Thoracic aorta (tissue), 2 donors: Measurements from ENCODE around the gene SH2D5. TPM values are rescaled to one million over a fixed set of nuclear protein-coding genes. Genes with fewer than 3 reads are reported as not detected.

Experiments used
- ATAC-seq: fragments of 150-250 bp; one replicate; pipeline ENCODE4 v1.8.0; 2017; ENCODE audit warnings: low read depth; ENCODE audit not compliant: insufficient number of reproducible peaks, low FRiP score
- DNase-seq: peaks from one replicate; pipeline ENCODE4 v3.0.0-alpha.2; 2020; ENCODE audit warnings: low spot score
- H3K27ac ChIP-seq, 2 donors: fragments of 200-600 bp; sonication (generic); 1 replicate in 1 of 2; 2 replicates in 1 of 2; pipeline ENCODE4 v1.5.1; 2016; ENCODE audit warnings: mild to moderate bottlenecking in 2 of 2, moderate library complexity in 2 of 2
- H3K27me3 ChIP-seq: fragments of 200-600 bp; sonication (generic); replicated peaks from 2 replicates; pipeline ENCODE4 v1.6.0; 2016; ENCODE audit warnings: mild to moderate bottlenecking; ENCODE audit not compliant: insufficient read depth
- H3K36me3 ChIP-seq: fragments of 200-600 bp; sonication (generic); one replicate; pipeline ENCODE4 v1.5.1; 2016
- H3K4me1 ChIP-seq, 2 donors: fragments of 200-600 bp; sonication (generic); 1 replicate in 1 of 2; 2 replicates in 1 of 2; pipeline versions ENCODE4 v1.5.1 to v1.6.0; 2016; ENCODE audit warnings: low read depth in 2 of 2, mild to moderate bottlenecking in 1 of 2; ENCODE audit not compliant: control insufficient read depth in 1 of 2
- H3K4me3 ChIP-seq: fragments of 200-600 bp; sonication (generic); 2 replicates; pipeline ENCODE4 v1.5.1; 2016; ENCODE audit warnings: mild to moderate bottlenecking
- H3K9me3 ChIP-seq: fragments of 200-600 bp; sonication (generic); 2 replicates; pipeline ENCODE4 v1.5.1; 2016
- CTCF ChIP-seq: fragments of 200-600 bp; sonication (generic); IDR thresholded peaks from one replicate; pipeline ENCODE4 v1.5.1; 2019; ENCODE audit warnings: antibody characterized with exemption
- total RNA-seq, 2 donors: library from RNA; depleted of rRNA; stranded (reverse); fragments of >200 nt; gene quantifications; one replicate each; pipeline versions ENCODE4 v1.1.0 to v1.2.3, GENCODE V29; 2016

Gene SH2D5
- total RNA-seq, 2 donors from 2014 or later, result 0.41 TPM; not detected in 1

- Histone ChIP-seq H3K4me1 (no peaks in the 10 kb centered on the region), H3K4me3 (no peak overlapping the region), H3K36me3 (no peaks in the 10 kb centered on the region), H3K27me3 (no peaks in the 10 kb centered on the region), H3K27ac (no peak overlapping the region), H3K9me3 (no peaks in the 10 kb centered on the region)
- DNase-seq (no peak), ATAC-seq (no peak)
- no peak for TF ChIP-seq CTCF
Measured at GRCh38 chr1:20706841-20707240, 25.7 kb downstream of the SH2D5 start.

GRCh38 chr1:20705203-20705755 lies 27.2 kb downstream of the SH2D5 start:
- Histone ChIP-seq H3K4me3 (no peak overlapping the region), H3K4me1 (no peaks in the 10 kb centered on the region), H3K27ac (no peak overlapping the region), H3K27me3 (no peaks in the 10 kb centered on the region), H3K9me3 (no peaks in the 10 kb centered on the region), H3K36me3 (no peaks in the 10 kb centered on the region)
- ATAC-seq, result no peak
- TF ChIP-seq CTCF, result no peak
- DNase-seq, result no peak

GRCh38 chr1:20704390-20705202 lies 27.9 kb downstream of the SH2D5 start:
- DNase-seq (no peak), ATAC-seq (no peak)
- Histone ChIP-seq H3K4me1 (no peaks in the 10 kb centered on the region), H3K27ac (no peak overlapping the region), H3K36me3 (no peaks in the 10 kb centered on the region), H3K27me3 (no peaks in the 10 kb centered on the region), H3K9me3 (no peaks in the 10 kb centered on the region), H3K4me3 (no peak overlapping the region)
- TF ChIP-seq CTCF, result no peak

- Histone ChIP-seq H3K27me3 (no peaks in the 10 kb centered on the region), H3K27ac (no peak overlapping the region), H3K4me3 (no peak overlapping the region), H3K4me1 (no peaks in the 10 kb centered on the region), H3K9me3 (no peaks in the 10 kb centered on the region), H3K36me3 (no peaks in the 10 kb centered on the region)
- DNase-seq (no peak), ATAC-seq (no peak)
- TF ChIP-seq CTCF, result no peak
Measured at GRCh38 chr1:20703124-20703756, 29.3 kb downstream of the SH2D5 start.

GRCh38 chr1:20702416-20702815 lies 30.1 kb downstream of the SH2D5 start:
- no peak overlapping the region for H3K4me3 ChIP-seq
- no peak overlapping the region for H3K27ac ChIP-seq
- no peaks in the 10 kb centered on the region for H3K9me3 ChIP-seq
- ATAC-seq (no peak), DNase-seq (no peak)
- peaks cover 0 to under 1% of the 10 kb centered on the region in 2 donors for H3K4me1 ChIP-seq
- no peaks in the 10 kb centered on the region for H3K36me3 ChIP-seq
- no peaks in the 10 kb centered on the region for H3K27me3 ChIP-seq
- TF ChIP-seq CTCF, result no peak
